ENCODE results near the gene GABARAP. TPM values are rescaled to one million over a fixed set of nuclear protein-coding genes. Genes with fewer than 3 reads are reported as not detected.

GABARAP gene
- total and polyA plus RNA-seq, 2 of the 13 experiments (the other 11 are each of a cell fraction or from before 2014, with no cell fraction given), result 161 to 310 TPM

DNA sequence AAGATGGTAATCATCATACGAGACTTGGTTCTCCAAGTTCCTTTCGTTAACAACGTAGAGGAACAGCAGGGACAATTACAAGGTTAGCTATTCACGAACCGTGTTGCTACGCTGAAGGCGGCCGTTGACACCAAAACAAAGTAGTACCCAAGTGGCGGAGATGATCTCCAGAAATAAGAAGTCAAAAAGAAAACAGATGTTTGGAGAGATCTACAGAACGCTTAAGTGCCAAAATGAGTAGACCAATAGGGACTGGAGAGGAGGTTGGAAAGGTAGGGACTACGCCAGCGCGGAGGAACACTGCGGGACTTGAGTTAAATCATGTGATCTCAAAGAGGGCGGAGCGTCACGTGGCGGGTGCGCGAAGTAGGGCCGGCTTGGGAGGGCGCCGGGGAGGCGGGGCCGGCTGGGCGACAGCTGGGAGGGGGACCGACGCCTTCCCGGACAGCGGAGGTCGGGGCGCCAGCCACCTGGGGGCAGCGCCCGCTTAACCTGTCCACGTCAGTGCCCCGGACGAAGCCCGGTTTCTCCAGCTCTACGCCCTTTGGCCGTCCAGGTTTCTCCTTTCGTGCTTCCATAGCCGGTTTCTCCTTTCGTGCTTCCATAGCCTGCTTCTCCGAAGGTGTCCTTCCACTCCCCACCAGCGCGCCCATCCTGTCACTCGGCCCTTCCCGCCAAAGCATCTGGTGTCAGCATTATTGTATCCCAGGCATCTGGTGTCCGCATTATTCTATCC, 636 bp upstream of the GABARAP start (continued):
- TF ChIP-seq HNRNPUL1 (IDR thresholded peaks at IDR 0.05; ENCODE audit: low read depth, low read length) (no peak), ZNF652 (CRISPR knock-in tag; IDR thresholded peaks at IDR 0.05; ENCODE audit: borderline replicate concordance, low read depth) (no peak), ZBTB7A (CRISPR knock-in tag; IDR thresholded peaks at IDR 0.05) (no peak), FOXK1 (CRISPR knock-in tag; IDR thresholded peaks at IDR 0.05; ENCODE audit: borderline replicate concordance, low read depth) (peak; percentile 97), ZNF547 (CRISPR knock-in tag; IDR thresholded peaks at IDR 0.05) (peak; percentile 27; the same call in 1 of the 2 replicates), ZFP91 (CRISPR knock-in tag; IDR thresholded peaks at IDR 0.05; ENCODE audit: borderline replicate concordance) (peak; percentile 52), SMC3 (IDR thresholded peaks at IDR 0.05; ENCODE audit: low read length) (no peak; the same call in 1 of the 2 replicates), PCBP2 (optimal IDR thresholded peaks at IDR 0.05; ENCODE audit: low read depth, low read length, poor library complexity, severe bottlenecking) (no peak), PTBP1 (IDR thresholded peaks at IDR 0.05; ENCODE audit: low read depth, low read length, poor library complexity, severe bottlenecking) (no peak), ZNF781 (CRISPR knock-in tag; IDR thresholded peaks at IDR 0.05; ENCODE audit: borderline replicate concordance, not compliant biosample characterization) (no peak), ATRX (CRISPR knock-in tag; IDR thresholded peaks at IDR 0.05; ENCODE audit: borderline replicate concordance) (no peak), PRDM10 (CRISPR knock-in tag; IDR thresholded peaks at IDR 0.05; ENCODE audit: low read depth) (0 out of 2 replicates have a peak, but pooled peaks have one; percentile 32), ZBTB10 (CRISPR knock-in tag; IDR thresholded peaks at IDR 0.05; ENCODE audit: borderline replicate concordance) (peak; percentile 53; the same call in 1 of the 2 replicates), BORCS8-MEF2B (CRISPR knock-in tag; IDR thresholded peaks at IDR 0.05) (peak; percentile 18; the same call in 1 of the 2 replicates), NFIB (CRISPR knock-in tag; IDR thresholded peaks at IDR 0.05; ENCODE audit: borderline replicate concordance) (0 out of 2 replicates have a peak, but pooled peaks have one; percentile 33), MATR3 (CRISPR knock-in tag; IDR thresholded peaks at IDR 0.05) (no peak), CBX5 (CRISPR knock-in tag; IDR thresholded peaks at IDR 0.05; ENCODE audit: borderline replicate concordance) (peak; percentile 88), CAMTA2 (CRISPR knock-in tag; IDR thresholded peaks at IDR 0.05; ENCODE audit: borderline replicate concordance) (no peak), ZMYM2 (CRISPR knock-in tag; IDR thresholded peaks at IDR 0.05) (no peak), SP2 (CRISPR knock-in tag; IDR thresholded peaks at IDR 0.05) (no peak), RORA (CRISPR knock-in tag; IDR thresholded peaks at IDR 0.05) (no peak), ZBTB1 (CRISPR knock-in tag; IDR thresholded peaks at IDR 0.05; ENCODE audit: borderline replicate concordance) (no peak)
